Stromal cell of bone marrow (primary cell): Measurements from ENCODE around the gene SLC38A10.

ENCODE experiments used
- DNase-seq: peaks from one replicate; pipeline ENCODE4 v3.0.0-alpha.2; 2012; ENCODE audit warnings: low read depth

Gene SLC38A10

DNA sequence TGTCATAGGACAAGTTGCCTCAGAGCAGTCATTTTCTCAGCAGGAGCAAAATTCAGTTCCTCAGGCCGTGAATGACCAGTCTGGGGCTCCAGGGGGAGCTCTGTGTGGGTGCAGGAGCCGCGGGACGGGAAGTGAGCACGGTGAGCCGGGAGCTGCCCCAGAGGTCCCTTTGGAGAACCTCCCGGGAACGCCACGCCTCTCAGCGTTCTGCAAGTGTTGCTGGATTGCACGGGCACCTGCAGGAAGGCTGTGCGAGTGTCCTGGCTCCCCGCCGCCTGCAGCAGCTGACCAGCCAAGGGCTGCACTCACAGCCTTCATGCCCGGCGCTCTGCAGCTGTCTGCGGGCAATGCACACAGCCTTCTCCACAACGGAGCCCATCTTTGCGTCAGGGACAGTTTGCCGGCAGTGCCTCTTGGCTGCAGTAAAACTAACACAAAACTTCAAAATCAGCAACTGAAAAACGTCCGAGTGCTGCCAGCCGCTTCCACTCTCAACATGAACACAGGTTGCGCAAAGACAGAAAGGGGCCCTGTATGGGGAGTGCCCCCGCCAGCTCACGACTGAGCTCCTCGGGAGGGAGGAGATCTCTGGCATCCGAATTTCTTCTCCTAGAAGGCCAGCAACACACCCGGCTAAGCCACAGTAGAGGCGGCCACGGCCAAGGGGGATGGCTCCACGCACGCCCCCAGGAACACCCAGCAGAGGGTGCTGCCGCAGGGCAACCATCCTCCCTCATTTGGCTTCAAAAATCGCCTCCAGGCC, 40.0 kb downstream of the SLC38A10 start:
- no peak for DNase-seq

DNA sequence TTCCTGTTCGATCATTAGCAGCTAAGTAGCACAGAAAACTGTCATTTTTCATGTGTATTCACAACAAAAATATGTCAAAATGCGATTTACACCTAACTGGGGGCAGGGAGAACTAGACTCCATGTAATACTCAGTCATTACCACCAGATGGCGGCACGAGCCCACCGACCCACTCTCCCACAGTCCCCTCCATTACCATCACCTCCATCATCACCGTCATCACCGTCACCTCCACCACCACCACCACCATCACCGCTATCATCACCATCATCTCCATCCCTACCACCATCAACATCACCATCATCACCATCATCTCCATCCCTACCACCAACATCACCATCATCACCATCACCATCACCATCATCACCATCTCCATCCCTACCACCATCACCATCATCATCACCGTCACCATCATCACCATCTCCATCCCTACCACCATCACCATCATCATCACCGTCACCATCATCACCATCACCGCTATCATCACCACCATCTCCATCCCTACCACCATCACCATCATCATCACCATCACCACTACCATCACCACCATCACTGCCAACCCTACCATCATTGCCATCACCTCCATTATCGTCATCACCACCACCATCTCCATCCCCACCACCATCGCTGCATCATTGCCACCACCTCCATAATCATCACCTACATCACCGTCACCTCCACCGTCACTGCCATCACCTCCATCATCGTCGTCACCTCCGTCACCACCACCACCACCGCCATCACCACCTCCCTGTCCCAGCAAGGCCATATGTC, 41.6 kb downstream of the SLC38A10 start:
- DNase-seq, result no peak

DNA sequence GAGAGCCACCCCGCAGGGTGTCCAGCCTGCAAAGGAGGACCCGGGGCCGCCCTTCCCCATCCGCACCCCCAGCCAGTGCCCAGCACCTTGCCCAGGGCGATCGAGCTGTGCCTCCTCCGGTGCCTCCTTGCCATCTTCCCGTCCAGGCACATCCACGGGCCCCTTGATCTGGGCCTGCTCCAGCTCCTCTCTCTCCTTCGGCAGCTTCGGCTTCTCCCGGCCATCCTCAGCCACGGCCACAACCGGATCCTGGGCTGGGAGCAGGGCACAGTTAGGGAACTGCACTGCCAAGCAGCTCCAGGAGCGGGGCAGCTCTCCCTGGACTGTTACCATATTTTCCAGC, 42.1 kb downstream of the SLC38A10 start:
- no peak for DNase-seq

DNA sequence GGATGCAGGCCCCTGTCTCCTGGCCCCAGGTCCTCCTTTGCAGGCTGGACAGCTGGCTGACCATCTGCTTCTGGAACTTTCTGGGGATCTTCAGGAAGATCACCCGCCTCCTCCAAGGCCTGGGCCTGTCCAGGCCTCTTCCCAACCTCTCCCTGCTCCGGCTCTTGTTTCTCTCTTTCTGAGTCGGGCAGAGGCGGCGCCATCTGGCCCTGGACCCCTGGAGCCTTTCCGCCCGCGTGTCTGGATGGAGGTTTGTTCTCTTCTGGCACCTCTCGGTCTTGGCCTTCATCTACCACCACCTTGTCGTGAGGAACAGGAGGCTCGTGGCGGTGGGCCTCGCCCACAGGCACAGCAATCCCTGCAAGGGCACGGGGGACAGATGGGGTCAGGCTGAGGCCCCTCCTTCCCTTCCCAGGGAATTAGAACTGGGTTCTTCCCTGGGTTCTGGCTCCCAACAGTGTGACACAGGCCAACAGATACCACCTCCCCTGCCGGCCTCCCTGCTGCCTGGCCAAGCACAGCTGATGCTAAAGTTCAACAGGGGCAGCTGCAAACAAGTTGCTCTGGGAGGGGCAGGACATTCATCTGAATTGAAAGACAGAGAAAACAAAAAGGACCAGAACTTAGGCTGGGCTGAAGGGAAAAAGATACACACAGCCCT, 42.7 kb downstream of the SLC38A10 start:
- DNase-seq, result no peak

DNA sequence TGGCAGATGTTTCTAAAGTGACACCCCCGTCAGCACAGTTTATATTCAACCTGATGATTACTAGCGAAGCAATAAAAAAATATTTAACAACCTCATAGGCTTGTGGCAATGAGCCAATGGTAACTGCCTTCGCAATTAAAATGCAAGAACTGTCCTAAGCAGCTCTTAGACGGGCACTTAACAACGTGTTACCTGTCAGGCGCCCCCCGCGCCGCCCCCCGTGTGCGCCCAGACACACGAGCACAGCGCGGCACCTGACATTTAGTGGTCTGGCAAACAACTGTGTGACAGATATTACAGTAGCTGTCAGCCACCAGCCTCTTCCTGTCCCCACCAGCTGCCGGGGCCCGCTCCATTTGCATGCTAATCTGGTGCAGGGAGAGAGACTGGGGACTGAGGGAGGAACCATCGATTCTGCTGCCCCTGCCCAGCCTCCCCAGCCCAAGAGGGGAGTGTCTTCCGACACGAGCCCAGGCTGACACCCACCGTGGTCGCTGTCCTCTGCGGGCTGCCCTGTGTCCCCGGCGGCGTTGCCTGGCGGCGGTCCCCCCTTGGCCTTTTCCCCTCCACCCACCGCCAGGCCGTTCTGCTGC, 43.3 kb downstream of the SLC38A10 start:
- DNase-seq, result no peak

DNA sequence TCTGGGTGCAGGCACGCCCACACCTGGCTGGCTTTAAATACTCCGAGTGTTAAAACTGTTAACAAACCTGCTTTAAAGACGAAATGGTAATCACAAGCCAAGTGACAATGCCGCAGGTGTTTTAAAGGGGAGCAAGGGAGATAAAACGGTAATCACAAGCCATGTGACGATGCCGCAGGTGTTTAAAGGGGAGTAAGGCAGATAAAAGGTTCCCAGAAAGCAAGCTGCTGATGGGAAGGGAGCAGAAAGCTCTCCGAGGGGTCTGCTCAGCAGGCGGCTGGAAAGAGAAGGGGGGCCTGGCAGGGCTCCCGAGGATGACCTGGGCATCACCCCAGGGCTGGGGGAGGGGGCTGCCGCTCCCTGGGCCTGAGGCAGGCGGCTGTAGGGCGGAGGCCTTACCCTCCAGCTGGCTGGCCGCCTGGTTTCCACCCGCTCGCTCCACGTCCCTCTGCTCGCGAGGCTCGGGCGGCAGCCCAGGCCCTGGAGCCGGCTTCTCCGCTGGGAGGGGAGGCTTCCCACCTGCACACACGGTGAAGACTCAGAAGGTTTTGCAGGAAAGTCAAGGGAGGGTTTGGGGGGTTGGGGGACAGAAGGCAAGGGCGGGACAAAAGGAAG, 43.9 kb downstream of the SLC38A10 start:
- no peak for DNase-seq

DNA sequence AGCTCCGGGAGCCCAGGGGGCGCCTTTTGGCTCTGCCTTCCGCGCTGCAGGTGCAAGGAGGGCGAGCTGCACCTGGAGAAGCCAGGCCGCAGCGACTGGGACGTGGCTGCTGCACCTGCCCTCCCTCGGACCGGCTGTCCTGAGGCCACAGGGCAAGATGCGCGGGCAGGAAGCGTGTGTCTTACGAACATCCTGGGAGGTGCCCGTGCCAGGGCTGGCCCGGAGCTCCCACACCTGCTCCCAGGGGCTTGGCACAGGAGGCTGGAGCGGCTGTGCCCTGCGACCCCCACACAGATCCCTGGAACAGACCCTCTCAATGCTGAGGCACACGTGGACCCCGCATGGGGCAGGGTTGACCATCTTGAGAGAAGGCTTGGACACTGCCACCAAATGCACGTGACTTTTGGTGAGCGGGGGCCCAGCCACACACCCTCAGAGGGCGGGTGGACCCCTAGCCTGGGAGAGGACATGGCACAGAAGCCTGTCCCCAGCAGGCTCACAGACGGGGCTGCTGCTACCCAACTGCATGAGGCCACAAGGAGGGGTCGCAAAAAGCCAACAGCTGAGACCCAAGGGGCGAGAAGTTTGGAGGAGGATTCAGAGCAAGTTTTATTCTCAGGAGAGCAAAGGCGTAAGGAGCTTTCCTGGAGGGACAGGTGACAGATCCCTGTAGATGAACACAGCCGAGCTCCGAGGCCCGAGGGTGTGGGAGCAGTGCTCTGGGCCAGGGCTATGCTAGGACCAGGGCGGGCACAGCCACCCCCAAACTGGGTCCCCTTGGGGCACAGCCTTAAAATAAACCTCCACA, 44.6 kb downstream of the SLC38A10 start:
- DNase-seq, result no peak

DNA sequence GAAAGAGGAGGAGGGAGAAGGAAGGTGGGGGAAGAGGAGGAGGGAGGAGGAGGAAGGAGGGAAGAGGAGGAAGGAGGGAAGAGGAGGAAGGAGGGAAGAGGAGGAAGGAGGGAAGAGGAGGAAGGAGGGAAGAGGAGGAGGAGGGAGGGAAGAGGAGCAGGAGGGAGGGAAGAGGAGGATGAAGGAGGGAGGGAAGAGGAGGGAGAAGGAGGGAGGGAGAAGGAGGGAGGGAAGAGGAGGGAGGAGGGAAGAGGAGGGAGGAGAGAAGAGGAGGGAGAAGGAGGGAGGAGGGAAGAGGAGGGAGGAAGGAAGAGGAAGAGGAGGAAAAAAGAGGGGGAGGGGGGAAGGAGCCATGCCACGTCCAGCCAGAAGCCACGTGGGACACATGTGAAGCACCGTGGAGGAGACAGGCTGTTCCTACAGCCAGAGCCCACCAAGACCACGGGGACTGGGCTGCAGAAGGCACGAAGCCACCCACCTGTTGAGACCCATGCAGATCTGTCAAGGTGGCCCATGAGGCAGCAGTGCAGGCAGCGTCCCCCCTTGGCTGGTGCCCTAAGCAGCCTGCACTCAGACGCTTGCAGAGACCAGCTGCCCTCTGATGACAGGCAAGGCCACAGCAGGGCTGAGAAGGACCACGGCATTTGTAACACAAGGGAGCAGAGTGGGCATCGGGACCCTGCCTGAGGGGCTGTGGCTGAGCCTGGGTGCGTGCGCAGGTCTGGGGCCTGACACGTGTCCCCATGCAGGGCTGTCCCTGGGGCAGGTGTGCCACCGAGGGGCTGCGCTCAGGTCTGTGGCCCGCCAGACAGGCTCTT, 45.7 kb downstream of the SLC38A10 start:
- DNase-seq, result no peak

DNA sequence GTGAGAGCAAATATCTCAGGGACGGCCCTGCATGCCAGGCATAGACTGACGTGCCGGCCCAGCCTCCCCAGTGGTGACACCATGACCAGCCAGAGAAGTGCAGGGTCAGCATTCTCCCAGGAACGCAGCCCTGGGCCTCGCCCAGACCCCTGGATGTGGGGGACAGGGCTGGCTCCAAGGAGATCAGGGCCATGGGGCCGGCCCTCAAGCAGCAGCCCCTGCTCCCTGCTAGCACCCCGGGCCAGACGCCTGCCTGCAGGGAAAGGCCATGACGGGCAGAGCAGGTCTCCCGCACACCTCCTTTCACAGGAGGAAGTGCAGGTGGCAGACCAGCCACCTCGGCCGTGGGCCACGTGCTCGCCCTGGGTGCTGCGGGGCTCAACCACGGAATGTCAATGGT, 46.5 kb downstream of the SLC38A10 start:
- DNase-seq, result no peak

DNA sequence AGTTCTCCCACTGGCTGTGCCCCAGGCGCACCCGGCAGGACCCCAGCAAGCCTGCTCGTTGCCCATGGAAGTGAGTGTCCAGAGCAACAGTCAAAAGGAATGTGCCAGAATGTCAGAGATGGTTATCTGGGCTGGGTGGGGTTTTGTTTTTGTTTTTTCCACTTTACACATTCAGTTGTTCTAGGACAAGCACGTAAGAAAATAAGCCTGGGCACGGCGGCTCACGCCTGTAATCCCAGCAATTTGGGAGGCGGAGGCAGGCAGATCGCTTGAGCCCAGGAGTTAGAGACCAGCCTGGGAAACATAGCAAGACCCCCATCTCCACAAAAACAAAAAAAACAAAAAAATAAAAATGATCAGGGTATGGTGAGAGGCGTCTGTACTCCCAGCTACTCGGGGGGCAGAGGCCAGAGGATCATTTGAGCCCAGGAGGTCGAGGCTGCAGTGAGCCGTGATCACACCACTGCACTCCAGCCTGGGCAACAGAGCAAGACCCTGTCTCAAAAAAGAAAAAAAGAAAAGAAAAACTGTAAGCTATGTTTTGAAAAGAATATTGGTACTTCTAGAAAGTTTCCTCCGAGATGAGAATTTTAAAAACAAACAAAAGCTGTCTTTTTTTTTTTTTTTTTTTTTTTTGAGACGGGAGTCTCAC, 47.6 kb downstream of the SLC38A10 start:
- DNase-seq, result no peak

DNA sequence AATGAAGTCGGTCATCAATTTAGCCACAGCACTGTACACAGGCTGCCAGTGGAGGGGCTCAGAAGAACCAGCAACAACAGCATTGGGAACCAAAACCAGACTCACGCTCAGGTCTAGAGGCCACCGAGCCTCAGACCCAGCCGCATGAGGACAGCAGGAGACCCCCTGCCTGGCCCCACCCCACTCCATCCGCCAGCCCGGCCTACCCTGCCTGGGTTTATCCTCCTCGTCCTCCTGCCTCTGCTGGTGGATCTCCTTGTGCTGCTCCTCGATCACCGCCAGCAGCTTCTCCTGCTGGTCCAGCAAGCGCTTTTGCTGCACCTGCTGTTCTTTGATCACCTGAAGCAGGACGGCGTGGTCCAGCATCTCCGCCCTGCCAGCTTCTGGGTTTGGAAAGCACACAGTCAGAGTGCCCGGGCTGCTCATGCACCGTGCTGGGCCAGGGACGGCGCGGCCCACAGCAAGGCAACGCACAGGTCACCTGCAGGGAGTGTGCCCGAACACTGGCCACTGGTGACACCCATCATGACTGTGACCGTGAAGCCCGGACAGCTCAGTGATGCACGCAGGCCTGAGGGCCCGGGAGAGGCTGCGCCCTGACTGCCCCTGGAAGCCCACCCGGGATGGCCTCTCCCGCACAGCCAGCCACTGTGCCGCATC, 48.3 kb downstream of the SLC38A10 start:
- DNase-seq, result no peak

DNA sequence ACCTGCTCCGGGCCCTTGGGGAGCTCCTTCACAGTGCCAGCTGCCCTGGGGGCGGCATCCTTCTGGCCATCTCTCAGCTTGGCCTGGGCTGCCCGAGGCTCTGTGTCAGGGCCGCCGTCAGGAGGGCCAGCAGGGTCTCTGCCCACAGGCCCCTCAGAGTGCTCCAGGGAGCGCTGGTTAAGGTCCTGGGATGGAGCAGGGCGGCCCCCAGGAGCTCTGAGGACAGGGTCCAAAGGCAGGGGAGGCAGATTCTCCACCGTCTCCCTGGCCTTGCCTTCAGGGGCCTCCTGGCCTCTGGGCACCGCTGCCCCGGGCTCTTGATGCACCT, 48.8 kb downstream of the SLC38A10 start:
- no peak for DNase-seq

DNA sequence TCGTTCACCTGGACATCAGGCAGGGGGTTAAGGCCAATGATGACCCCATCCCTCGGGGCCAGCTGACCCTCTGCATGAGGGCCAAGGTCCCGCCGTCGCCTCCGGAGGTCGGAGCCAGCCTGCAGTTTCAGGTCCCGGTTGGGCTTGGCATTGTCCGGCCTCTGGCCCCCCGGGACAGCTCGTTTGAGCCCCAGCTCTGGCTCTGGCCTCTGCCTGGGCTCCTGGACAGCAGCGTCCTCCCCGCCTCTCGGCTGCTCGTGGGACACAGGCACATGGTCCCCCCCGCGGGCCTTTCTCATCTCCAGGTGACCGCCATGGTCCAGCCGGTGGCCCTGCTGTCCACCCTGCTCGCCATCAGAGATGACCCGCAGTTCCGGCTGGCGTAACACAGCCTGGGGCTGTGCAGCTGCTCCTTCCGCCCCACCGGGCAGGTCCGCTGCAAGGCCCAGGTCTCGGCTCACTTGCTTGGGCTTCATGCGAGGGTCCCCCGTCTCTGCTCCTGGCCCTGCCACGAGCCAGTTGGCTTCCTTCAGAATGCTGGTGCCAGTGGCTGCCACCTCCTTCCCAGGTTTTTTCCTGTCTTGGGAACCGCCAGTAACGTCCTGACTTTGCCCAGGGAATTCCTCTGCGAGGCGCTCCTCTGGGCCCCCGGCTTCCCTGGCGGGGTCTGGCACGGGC, 49.3 kb downstream of the SLC38A10 start:
- DNase-seq, result no peak

DNA sequence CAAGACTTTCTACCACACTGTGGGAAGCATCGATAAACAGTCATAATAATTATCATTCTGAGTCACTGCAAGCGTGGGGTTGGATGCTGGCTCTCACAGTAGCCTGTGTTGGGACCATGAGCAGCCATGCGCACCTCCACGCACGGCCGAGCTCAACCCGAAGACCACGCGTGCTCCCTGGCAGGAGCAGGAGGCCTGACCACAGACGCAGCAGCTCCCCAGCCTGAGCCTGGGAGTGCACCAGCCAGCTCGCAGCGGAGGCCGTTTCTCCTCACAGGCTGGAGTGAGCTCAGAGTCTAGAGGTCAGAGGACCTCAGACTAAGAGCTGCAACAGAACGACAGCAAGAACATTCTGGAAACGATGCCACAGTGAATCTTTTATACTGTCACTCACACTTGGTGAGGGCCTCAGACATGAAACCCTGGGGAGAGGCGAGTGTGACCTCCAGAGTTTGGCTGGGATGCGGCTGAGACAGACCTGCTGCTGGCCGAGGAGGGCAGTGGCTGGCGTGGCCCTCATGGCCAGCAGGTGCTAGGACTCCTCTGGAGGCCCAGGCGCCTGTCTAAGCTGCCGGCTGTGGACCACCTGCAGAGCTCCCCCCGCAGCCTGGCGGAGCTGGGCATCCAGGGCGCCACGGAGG, 50.0 kb downstream of the SLC38A10 start:
- no peak for DNase-seq

DNA sequence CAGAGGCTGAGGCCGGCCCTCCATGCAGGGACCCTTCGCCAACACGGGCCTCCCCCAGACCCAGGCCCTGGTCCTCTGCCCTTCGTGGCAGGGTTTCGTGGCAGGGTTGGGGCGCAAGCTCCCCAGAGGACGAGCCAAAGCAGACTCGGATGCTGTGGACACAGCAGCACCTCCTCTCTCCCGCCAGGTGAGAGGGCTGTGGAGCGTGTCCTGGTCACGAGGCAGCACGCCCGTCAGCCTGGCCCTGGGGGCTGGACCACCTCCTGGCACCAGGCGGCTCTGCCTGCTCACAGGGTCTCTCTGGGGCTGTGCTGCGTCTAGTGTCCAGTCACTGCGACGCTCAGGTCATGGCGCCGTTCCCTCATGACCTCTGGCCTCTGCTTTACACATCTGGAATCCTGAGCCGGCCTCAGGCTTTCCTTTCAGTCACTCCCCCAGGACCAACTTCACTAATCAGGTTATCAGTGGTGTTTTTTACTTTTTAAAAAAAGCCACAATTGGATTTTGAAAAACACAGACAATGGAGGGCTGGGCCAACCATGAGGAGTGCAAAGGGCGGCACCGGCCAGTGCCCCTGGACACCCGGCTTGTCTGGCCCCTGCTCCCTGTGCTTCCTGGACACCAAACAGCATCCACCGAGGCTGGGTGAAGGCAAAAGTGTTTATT, 50.6 kb downstream of the SLC38A10 start:
- no peak for DNase-seq

DNA sequence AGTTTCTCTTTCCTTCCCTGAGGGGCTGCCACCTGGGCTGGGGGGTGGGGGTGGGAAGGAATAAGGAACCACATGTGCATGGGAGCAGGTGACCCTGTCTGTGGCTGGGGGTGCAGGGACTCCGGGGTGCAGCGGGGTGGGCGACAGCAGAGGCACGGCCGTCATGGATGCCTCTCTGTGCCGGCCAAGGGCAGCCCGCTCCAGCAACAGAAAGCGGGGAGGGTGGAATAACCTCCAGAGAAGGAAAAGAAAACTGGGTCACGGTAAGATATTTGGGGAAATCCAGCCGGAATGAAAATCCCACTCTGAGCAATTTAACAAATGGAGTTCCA, 51.8 kb downstream of the SLC38A10 start:
- DNase-seq, result no peak

DNA sequence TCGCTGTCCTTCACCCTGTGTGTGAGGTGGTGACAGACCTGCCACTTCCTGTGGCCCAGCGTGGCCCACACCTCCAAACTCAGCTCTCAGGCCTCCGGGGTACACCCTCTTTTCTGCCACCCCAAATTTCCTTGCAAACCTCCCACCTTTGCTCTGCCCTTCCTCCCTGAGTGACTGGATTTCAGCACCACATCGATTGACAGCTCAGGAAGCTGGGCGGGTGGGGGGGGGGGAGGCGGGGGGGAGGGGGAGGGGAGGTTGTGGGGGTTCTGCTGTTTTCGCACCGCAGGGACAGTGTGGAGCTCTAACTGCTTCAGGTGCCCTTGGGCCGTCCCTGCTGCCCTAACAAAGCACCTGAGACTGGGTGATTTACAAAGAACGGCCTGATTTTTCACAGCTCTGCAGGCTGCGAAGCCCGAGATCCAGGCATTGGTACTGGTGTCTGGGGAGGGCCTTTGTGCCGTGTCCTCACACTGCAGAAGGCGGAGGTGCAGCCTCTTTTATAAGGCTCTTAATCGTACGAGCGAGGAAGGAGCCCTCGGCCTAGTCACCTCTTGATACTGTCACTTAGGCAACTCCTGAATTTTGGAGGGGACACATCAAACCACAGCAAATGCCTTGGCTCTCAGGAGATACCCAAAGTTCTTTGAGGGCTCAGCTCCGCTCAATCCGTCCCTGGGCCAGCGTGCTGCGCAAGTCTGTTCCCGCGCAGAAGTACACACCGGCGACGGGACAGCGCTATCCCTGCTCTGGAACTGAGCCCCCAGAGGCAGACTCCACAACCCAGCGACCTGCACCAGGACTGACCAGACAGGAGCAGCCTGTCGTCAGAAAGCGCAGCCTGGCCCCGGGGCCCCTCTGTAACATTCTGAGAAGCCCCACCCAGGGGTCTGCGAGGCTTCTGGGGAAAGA, 52.4 kb downstream of the SLC38A10 start:
- DNase-seq, result no peak
